OCI-LY7 (cell line): Measurements from ENCODE around the gene FAM171A1.

ENCODE experiments used
- CTCF ChIP-seq: fragments of 200-600 bp; sonication (generic); conservative IDR thresholded peaks from 2 replicates; pipeline ENCODE4 v1.5.1; 2014; ENCODE audit warnings: mild to moderate bottlenecking, antibody characterized with exemption, low read length, moderate library complexity, mixed read lengths
- EZH2phosphoT487 ChIP-seq: fragments of 200-600 bp; sonication (generic); IDR thresholded peaks from 2 replicates; pipeline ENCODE4 v1.6.1; 2018; ENCODE audit warnings: low read depth, borderline replicate concordance, mild to moderate bottlenecking, mixed run types, antibody characterized with exemption, low read length, moderate library complexity, mixed read lengths

DNA sequence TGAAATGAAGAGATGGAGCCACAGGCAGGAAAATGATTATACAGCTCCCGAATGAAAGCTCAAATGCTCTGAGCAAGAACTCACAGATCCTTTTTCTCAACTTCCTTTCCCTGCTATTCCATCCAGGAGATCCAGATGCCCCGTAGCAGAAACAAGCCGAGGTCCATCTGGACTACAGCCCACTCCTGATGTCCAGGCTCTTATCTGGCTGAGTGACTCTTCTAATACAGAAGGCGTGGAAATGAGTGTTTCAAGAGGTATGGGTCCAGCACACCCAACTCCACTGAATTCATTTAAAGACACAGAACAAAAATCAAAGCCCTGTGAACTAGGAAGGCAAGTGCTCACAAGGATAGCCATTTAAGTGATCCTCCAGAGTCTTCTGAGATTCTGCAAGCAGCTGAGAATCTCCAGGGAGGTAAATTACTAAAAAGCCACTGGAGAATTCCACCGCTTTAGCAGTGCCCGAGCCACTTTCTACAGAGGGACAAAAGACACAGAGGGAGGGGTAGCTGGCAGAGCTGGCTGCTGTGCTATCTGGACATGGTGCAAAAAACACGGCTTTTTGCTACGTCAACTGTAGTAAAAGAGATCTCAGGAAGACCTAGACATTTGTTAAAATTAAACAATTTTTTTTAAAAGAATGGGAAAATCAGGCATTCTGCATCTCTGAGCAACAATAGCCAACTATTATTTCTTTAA, 24.5 kb downstream of the FAM171A1 start:
- TF ChIP-seq CTCF (no peak), EZH2phosphoT487 (no peak)
